GM21529 (cell line): ENCODE measurements around the gene GPC6.

Source experiments
- ATAC-seq: cut with Tn5 transposase; IDR thresholded peaks from one replicate; pipeline ENCODE4 v1.9.1; 2021; ENCODE audit not compliant: unreplicated experiment

The GPC6 gene

DNA sequence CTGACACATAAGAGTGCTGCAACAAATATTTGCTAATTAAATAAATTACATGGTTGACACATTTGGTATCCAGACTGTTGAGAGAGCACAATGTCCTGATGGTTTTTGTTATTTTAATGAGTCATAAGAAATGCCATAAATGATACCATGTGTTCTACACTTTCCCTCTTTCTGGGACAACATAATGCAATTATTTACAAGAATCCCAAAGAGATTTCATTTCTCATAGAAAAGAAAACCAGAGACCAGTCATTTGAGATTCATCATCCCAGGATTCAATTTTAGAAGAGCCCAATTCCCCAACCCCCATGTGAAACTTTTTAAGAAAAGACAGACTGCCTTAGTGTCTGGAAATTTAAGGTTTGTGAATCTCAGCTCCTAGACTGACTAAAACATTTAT, 853.3 kb downstream of the GPC6 start:
- no peak for ATAC-seq

DNA sequence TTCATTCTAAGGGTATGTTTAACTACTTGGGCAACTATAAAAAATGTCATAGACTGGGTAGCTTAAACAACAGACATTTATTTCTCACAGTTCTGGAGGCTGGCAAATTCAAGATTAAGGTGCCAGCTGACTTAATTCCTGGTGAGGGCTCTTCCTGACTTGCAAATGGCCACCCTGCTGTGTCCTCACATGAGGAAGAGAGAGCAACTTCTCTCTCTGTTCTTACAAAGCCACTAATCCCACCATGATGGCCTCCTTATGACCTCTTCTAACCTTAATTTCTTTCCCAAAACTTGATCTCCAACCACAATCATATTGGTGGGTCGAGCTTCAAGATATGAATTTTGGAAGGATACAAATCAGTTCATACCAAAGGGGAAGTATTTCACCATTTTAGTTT, 853.9 kb downstream of the GPC6 start:
- ATAC-seq: no peak

DNA sequence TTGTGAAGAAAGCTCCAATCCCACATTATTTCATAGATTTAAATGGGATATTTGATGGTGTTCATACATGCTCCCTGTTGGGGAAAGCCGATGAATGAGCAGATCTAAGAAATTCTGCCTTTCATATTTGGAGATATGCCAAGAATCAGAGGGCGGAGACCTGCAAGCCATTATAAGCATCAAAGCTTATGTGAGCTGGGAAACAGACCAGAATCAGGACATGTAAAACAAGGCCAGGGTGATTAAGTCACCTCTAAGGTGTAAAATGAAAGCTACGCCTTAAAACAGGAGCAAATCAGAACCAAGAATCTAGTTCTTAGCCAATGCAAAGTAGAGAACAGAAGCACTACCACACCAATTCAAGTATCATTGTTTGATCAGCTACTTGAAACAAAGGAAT, 860.5 kb downstream of the GPC6 start:
- no peak for ATAC-seq

DNA sequence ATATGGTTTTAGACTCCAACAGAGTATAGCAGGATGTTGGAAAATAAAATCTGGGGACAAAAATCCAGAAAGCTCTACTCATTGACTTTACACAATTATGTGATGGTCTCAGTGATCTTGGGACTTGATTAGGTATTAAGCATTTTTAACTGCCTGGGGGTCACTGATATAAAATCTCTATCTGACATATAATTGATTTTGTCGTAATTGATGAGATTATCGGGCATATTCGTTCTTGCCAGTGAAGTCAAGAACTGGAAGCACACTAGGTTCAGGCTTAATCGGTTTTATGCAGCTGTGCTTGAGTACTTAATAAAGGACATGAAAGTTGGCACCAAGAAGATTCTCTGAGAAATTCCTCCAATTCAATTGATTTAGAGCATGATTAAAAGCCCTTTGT, 862.1 kb downstream of the GPC6 start:
- ATAC-seq: no peak

DNA sequence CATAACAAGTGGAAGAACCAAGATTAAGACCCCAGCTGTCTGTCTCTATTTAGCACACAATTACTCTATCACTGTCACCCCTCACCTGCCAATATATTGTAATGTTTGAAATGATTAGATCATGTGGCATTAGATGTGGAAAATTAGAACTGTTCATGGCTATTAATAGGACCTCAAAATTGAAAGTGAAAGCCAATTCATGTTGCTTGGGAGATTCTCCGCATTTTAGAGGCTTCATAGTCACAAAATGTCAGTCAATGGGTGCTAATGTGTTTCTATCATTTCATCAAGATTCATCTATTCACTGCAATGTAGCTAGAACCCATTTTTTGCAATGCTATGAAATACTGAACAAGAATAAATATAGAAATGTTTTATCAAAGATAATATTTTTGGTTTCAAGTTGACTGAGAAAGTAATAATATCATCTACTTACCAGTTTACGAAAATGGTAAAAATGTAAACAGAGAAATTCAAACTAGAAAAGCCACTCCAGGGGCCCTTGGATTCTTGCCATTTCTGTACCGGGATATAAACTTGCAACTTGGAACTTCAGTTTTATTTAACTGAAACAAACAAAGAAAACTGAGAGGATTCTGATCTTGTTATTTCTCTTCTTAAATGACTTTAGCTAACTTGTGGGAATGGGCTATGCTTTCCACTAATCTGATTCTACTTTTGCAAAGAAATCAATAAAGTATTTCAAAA, 864.3 kb downstream of the GPC6 start:
- no peak for ATAC-seq

DNA sequence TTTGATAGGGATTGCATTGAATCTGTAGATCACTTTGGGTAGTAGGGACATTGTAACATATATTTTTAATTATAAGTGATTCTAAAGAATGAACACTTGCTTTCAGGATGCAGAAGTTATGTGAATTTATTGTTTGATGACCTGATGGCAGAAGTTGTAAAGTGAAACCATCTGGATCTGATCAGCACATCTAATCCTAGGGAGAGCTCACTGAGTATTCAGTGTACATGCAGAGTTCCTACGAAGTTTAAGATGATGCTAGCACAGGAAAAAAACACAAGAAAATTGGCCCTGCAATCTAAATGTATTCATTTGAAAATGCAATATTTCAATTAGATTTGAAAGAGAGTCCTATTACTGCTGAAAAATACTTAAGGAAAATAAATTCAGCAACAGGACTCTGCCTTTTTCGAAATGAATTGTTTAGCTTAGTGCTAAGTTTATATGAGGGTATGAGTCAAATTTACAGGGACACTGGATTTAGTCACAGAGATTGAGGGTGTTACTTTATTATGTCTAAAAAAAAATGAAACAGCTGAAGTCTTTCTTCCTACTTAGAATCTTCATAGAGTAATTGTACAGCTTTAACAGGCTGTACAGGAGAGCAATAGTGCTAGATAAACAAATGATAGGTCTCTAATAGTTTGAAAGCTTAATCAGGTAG, 867.2 kb downstream of the GPC6 start:
- ATAC-seq: no peak

DNA sequence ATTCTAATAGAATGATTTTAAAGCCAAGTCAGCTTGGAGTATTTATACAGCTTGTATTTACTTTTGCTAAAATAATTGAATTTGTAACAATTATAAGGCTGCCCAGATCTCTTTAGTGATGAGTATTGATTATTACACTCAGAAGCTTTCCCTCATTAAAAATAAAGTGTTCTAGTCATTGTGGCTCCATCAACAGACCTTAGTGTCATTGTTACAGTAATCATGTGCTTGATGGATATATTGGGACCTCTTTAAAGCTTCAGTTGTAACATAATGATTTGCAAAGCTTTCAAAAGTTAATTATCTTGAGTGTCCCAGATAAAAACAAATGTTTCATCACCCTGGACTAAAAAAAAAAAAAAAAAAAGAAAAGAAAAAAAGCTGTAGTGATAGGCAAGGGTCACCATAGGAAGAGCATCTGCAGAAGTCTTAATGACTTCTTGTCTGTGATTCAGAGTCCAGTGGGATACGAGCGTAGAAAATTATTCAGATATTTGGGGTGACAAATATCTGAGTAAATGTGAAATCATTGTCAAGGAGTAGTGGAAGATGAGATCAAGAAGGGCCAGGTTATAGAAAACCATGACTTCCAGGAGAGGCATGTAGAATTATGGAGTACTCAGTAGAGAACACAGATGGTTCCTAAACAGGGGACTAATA, 883.2 kb downstream of the GPC6 start:
- no peak for ATAC-seq

DNA sequence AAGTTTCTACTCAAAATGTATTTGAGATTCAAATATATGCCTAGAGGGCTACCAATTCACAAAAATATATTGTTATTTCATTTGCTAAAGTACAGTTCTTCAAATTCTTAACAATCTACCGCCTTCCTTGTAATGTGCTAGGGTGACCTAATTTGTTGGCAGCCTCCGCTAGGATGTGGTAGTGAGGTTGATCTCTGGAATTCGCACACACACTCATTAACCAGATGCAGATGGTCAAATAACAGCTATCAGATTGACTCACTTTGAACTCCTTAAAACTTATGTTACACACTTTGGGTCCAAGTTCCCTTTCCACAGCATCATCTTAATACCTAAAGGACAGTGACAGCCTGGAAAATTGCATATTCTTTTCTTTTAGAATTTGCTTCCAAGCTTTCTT, 885.6 kb downstream of the GPC6 start:
- ATAC-seq: no peak

DNA sequence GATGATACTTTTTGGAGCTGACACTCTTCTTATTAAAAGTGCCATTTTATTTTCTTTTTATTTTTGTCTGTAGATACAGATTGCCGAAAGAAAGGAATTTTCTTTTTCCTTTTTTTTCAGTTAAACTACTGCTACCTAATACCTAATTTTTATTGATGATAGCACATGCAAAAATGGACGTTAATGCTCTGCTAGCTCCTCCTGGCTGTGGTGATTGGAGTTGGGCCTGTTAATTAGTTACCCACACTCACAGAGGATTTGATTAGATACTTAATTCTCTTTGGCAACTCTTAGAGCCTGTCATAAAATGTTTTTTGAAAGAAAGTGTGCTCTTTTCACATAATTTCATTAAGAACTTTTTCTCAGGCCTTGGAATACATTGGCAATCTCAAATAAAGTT, 886.1 kb downstream of the GPC6 start:
- ATAC-seq: no peak

DNA sequence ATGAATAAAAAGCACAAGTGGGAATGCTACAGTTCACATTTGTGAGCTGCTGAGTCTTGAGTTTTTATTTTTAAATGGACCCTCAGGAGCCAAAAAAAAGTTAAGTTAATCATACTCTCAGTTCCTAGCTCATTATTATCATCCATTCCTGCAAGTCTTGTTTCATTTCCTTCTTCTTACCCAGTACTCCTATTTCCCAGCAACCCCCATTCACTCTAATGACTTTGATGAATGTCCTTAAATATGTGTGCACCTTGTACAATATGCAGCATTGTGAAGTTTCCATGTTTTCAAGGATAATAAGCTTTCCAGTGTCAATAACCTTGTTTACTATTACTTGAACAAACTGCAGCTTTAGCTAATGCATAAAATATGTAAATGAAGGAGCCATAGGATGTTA, 886.6 kb downstream of the GPC6 start:
- no peak for ATAC-seq

DNA sequence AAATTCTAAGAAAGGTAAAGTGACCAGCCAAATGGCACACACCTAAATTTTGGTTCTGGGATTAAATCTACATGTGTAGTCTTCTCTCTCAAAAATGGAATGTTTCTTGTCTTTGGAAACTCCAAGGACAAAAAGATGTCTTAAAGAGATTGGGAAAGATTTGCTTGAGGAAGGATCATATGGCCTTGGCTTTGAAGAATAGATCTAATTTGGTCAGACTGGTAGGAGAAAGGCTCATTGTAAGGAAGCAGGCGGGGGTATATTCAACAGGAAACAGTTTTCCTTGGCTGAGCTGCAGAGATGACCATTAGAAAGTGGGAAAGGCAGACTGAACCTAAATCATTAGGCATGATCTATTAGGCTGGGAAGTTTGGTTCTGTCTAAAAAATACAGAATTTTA, 887.6 kb downstream of the GPC6 start:
- no peak for ATAC-seq

DNA sequence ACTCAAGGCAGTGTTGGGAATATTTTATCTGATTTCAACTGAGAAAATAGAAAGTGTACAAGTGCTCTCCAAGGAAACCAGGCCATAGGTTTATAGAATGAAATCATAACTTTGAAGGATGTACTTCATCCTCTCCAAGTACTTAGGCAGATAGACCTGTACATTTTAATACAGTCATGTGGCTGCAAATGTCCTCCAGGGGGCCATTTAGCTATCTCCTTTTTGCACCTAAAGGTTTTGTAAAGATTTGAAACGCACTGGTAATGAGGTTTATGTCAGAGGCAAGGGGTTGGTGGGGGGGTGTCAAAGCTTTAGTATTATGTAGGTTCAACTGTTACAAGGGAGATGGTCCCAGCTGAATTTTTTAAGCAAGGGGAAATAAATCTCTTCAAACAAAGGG, 888.4 kb downstream of the GPC6 start:
- no peak for ATAC-seq

DNA sequence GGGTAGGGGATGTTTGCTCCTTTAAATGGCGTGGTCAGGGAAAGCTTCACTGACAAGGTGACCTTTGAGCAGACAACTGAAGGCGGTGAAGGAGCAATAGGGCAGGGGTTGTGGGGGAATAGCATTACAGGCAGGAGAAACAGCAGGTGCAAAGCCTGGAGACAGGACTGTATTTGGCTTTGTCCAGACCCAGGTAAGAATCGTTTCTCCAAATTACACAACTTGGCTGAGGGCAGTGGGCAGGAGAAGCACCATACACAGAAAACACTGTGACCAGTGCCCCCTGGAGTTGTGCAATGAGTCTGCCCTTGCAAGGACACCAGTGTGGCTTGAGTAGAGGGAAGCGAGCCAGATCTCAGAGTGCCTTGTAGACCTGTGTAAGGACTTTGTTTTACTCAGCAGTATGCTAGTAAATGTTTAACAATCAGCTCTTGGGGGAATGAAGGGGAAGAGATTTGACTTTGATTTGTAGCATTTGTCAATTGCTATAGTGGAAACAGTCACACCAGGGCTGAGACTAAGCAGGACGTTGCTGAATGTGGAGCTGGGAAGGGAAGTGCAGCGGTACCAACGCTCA, 892.8 kb downstream of the GPC6 start:
- no peak for ATAC-seq

DNA sequence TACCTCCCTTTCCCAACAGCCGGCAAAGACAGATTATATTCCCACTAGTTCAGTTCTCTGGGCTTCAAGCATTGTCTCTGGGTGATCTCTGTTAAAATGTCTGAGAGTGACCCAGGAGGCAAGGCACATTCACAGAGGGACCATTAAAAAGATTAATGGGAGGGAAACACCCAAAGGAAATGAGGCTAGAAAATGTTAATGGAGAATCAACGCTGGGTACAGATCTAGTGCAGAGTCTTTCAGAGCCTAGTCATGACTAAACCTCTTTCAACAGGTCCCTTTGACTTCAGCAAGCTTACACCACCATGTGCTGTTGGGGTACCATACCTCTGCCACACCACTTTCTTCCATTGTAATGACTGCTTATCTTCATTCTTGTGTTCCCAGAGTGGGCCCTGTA, 894.3 kb downstream of the GPC6 start:
- ATAC-seq: no peak

DNA sequence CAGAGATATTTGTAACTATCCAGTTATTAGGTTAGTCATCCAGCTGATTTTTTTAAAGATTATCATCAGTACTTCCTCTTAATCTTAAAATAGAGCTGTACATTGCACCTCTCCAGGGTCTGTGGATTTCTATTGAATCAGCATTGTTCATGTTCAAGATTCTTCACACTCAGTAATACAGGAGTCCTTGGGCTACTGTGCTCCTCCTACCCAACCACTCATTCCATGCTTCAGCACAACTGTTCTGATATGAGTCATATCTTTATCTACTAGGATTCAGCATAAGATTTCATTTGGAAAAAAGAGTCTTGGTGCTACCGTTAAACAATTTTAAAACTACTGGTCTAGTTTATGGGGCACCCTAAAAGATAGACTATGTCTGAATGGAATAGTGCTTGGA, 895.1 kb downstream of the GPC6 start:
- no peak for ATAC-seq

DNA sequence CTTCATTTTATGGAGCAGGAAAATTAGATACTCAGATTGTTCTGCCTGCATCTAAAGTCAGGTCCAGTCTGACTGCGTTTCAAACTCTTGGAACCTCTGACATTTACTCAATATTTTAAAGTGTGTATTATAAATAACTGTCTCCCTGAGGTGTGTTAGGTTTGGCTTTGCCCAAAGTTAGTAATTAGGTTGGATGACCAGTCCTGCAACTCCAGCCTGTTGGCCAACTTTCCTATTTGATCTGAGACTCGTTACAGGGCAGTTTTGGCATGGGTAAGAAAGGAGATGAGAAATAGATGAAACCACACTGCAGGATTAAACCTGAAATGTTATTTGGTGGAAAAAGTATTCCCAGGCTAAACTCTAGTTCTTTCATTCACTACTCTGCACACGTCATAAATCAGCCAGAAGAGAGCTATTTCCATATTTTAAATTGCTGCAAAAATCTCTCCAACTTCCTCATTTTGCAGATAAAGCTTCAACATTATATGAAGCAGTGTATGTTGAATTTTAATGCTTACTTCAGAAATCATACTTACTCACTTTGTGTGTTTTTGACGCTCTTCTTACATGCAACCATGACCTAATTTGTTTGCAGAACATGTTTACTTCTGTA, 895.8 kb downstream of the GPC6 start:
- no peak for ATAC-seq

DNA sequence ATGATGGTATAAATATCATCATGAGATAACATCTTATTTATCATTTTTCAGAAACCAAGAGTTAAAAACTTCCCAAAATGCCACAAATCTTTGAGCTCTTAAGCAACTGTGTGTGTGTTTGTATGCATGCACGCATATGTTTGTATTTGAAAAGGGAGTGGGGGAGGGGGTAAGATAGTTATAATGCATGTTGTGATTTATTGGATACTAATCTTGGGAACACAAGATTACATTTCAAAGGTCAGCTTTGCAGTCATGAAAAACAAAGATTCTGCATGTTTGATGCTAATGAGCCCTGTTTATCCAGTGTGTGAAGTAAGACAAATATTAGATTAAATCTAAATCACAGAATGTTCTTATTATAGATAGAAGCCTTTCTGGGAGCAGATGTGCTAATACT, 897.0 kb downstream of the GPC6 start:
- no peak for ATAC-seq

DNA sequence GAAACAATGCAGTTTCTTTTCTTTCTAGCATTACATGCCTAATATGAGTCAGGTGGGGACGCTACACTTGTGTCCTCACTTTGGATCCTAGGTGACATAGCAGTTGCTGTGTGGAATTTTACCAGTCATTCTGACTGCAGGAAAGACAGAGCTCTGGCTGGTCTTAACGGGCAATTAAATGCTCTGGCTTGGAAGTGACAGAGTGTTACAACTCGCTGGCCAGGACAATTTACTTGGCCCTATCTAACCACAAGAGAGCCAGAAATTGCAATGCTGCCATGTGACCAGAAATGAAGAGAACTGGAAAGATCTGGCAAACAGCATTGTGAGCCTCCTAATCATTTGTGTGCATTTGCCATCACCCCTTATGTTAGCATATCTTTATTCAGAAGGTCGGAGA, 901.8 kb downstream of the GPC6 start:
- ATAC-seq: no peak

DNA sequence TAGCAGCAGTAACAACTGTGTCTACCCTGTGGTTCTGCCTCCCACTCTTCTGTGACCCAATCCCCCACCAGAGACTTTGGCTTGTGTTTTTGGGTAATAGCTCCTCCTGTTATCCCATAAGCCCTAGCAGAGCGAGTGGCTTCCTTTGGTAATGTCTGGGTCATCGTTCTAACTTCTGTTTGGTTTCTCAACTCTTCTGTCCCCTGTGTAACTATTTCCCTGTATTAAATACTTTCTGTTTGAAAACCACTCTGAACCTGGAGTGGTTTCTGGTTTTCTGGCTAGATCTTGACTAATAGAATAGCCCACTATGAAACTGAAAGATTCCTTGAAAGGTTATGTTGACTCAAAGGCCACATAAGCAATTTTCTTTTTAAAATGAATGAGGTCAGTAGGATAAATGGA, 902.9 kb downstream of the GPC6 start:
- ATAC-seq: no peak

DNA sequence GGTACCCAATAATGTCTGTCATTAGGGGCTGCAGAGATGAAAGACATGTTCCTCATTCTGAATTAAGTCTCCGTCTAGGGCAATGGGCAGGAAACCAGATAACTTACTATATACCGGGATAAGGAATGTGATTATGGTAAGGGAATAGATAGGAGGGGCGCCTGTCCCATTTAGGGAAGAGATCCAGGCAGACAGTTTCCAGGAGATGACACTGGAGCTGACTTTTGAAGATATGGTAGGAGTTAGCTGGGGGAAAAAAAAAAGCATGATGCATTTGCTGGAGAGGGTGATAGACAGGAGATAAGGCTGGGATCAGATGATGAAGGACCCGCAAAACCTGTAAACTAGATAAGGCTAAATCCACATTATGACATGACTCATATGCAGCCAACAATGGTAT, 912.2 kb downstream of the GPC6 start:
- no peak for ATAC-seq

DNA sequence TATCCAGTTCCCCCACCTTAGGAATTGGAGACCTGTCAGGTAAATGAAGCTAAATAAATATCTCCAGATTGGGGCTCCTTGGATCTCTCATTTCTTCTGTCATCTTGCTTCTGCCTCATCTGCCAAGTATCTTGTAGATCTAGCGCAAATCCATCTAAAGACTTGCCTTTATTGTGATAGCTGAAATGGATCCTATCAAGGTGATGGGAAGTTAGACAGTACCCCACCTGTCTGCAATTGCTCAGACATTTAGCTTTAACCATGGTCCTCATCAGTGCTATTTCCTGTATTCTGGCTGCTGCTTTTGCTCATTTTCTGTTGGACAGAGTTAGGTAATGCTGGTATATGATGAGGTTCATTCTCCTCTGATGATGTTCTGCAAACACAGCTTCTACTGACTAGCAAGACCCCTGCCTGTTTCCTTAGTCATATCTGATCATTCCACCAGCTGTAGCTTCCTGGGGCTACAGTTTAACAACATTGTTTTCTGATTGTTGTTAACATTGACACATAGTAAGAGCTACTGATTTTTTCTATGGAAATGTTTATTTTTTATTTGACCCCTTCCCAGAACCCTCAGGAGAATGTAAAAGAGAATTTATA, 912.9 kb downstream of the GPC6 start:
- no peak for ATAC-seq
